NCI-H1930 (cell line): ENCODE measurements around the gene PAX5.

Source experiments
- DNase-seq, 2 experiments: peaks; one replicate each; lab custom pipeline; 2025; lab: John Stamatoyannopoulos, UW

The PAX5 gene

DNA sequence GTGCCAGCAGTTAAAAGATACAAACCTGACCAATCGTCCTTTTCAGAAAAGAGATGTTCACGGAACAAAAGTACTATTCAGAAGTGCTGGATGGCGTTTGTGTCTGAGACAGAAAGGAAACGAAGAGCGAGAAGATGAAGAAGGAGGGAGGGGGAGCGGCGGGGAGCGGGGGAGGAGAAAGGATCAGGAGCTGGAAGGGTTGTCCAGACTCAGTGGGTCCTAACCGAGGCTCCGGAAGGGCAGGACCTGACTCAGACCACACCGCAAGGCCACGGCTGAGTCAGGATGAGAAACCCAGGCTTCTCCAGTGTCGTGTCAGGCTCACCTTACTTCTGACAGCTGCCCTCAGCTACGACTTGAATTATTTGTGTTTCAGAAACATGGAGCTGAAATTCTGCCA lies 46.2 kb downstream of the PAX5 start:
- DNase-seq = no peak

DNA sequence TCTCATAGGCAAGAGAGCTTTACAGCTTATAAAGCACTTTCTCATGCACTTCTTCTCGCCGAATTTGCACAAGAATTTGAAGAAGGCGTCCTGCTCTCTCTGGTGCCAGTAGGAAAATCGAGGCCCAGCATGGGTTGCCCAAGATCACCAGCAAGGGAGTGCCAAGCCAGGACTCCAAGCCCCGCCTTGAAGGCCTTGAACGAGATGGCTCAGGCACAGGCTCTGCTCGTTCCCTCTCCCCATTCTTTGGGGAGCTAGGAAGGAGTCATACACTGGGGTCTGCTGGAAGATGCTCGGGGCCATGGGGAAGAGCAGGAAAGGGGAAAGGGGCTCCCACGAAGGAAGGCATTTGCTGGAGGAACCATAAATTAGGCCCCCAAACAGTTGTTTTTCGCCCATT lies 46.7 kb downstream of the PAX5 start:
- no peak for DNase-seq

GRCh38 chr9:36986468-36987408 lies 47.3 kb downstream of the PAX5 start:
- DNase-seq = no peak

GRCh38 chr9:36985769-36986467 lies 48.1 kb downstream of the PAX5 start:
- DNase-seq = no peak

DNA sequence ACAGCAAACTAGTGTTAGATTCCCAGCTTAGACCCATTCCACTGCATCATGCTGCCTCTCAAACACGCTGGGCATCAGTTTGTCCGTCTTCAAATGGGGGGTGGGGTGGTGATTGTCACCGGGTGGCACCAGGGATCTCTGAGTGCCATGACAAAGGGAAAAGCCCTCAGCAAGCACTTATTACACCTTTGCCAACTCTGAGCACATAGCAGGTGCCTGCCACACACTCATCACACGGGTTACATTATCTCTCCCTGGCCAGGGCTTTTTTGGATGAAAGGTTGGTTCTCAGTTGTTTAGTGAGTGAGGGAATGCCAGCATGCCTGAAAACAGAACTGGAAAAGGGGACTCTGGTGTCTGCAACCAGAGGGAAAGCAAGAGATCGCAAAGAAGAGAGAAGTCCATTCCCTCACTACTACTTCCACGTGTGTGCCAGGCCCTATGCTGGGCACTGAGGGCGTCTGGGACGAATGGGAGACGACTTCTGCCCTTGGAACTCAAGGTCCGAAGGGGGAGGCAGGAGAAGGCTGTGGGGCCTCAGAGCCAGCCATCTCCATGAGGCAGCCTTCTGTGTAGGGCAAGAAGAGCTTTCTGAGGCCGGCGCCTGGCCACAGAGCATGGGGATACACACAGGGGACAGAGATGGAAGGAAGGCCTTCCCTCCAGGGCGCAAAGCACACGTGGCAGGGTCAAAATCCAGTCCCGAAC lies 48.9 kb downstream of the PAX5 start:
- no peak for DNase-seq

GRCh38 chr9:36980148-36980974 lies 53.7 kb downstream of the PAX5 start:
- DNase-seq = peak; percentile 48 to 67

DNA sequence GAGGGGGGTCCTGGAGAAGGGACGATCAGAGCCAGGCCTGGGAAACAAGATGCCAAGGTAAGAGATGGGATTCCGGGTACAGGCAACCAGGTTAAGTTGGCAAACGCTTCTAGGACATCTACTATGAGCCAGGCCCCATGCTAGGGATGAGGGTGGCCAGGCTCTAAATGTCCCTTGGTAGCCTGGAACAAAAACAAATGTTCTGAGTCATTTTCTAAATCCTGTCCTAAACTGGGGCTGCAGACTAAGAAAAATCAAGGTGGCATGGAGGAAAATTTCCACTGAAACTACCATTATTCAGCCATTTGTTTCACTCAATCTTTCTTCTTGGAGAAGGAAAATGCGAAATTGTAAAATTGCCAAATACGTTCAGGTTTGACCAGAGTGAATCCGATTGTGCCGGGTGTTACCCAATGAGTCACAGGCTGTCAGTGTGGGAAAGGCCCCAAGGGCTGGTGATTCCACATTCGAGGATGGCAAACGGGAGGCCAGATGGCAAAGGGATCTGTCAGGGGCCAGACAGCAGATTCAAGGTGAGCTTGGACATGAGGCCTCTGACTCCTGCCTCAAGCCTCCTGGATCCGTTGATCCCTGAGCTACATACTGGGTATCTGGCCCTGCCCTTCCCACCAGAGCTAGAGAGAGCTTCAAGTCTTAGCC lies 57.6 kb downstream of the PAX5 start:
- no peak for DNase-seq

DNA sequence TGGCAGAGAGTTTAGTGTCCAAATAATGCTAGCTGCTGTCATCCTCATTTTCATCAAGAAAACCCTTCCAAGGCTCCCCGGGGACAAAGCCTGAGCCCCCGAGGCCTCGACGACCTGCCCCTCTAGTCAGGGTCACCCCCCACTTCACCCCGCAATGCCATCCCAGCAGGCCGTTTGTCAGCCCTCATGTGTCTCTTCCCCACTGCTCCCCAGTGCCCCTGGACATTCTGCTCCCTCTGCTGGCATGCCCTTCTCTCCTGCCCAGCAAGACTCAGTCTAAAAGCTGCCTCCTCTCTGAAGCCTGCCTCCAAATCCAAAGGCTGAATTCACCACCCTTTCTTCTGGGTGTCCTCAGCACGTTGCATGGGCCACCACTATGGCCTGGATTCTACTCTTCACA lies 59.3 kb downstream of the PAX5 start:
- no peak for DNase-seq

- no peak for DNase-seq
These were observed 62.1 kb downstream of the PAX5 start for GRCh38 chr9:36971935-36972488.

GRCh38 chr9:36970007-36970888 lies 63.8 kb downstream of the PAX5 start:
- DNase-seq = no peak

DNA sequence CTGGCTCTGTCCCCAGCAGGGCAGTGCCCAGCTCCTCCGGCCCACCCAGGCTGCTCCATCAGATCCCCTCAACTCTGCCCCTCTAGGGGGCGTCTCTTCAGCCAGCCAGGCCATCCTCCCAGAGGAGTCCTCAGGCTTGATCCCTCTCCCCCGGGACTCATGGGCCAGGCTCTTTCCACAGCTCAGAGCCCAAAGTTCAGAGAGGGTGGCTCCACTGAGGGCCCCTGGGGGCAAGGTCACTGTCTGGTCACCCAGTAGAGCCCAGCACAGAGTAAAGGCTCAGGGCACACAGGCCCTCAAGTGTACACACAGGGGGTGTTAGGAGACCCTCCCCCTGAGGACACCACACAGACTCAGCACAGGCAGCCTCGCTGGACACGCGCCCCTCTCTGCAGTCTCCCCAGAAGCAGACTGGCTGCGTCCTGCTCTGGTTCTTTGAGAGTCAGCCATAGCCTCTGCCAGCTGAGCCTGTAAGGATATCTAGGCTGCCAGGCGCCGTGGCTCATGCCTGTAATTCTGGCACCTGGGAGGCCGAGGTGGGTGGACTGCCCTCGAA lies 64.8 kb downstream of the PAX5 start:
- peak in 1 of 2 experiments; percentile 11 for DNase-seq

- no peak for DNase-seq
These were observed 65.4 kb downstream of the PAX5 start for GRCh38 chr9:36968574-36969215.

- no peak for DNase-seq
These were observed 66.1 kb downstream of the PAX5 start for GRCh38 chr9:36967997-36968396.

DNA sequence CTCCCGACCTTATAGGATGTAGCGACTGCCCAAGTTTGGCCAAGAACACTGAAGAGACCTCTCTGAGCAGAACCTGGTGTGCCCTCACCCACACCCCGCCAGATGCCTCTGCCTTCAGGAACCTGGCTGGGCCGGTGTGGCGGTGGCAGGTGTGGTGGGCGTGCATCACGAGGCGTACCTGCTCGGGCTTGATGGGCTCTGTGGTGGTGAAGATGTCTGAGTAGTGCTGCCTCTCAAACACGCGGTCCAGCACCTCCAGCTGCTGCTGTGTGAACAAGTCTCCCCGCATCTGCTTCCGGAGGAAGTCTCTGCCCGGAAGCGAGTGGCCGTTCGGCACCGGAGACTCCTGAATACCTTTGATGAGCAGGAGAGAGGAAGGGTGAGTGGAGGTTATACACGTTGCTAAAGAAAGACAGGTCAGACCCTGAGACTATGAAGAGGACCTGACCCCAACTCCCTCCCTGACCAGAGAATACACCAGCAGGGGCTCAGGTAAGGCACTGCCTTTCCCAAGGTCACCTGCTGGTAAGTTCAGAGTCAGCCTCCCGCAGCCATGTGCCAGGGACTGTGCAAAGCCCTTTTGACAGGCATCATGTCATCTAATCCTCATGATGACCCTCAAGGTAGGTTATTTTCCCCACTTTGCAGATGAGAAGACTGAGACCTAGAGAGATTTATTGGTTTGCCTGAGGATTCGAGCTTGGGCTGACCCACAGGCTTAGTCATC lies 67.5 kb downstream of the PAX5 start:
- DNase-seq = no peak

- no peak for DNase-seq
These were observed 69.3 kb downstream of the PAX5 start for GRCh38 chr9:36964791-36965190.

DNA sequence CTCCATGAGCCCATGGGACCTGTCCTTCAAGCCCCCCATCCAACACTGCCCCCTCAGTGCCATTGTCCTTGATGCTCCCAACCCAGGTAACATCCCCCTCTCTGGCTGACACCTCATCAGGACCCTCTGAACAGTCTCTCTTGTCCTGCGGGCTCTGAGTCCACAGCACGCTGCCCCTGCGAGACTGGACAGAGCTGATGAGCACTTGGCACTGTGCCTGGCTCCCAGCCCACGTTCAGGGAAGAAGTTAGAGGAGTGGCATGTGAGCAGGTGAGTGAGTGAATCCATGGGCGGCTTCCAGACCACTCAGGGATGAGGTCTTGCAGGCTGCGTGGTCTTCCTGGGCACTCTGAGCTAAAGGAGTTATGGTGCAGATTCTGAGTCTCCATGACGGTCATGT lies 70.7 kb downstream of the PAX5 start:
- DNase-seq = no peak

GRCh38 chr9:36962691-36963090 lies 71.4 kb downstream of the PAX5 start:
- DNase-seq = no peak

GRCh38 chr9:36961561-36962325 lies 72.3 kb downstream of the PAX5 start:
- no peak for DNase-seq
